Suprapubic skin (tissue), 3 donors: ENCODE results near the gene PNP.

Experiments
- POLR2A ChIP-seq, 2 donors: fragments of 450-650 bp; IDR thresholded peaks; one replicate each; pipeline ENCODE4 v1.6.1; 2017; ENCODE audit warnings: antibody characterized with exemption in 2 of 2, mild to moderate bottlenecking in 2 of 2, moderate library complexity in 2 of 2
- TF ChIP-seq, protein P1 (sequence below), 2 donors: fragments of 200-600 bp in 1 of 2; fragments of 450-650 bp in 1 of 2; sonication (generic) in 1 of 2; IDR thresholded peaks; one replicate each; pipeline ENCODE4 v1.5.1; 2016 to 2019; ENCODE audit warnings: antibody characterized with exemption in 2 of 2, mild to moderate bottlenecking in 1 of 2, moderate library complexity in 1 of 2

DNA sequence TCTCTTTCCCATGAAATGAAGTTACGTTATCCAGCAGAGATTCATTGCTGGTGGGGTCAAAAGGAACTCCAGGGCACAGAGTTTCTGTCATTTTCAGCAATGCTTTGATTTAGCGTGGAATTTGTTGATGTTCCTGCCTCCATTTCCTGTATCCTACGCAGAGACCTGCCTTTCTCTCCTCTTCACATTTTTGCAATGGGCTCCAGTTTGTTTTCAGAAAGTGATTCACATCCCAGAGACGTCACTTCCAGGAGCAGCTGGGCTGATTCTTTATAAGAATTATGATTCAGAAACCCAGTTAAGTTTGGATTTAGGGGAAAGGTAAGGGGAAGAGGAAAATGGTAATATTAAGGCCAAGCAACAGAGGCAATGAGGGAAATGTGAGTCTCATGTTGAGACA lies 47.7 kb downstream of the PNP start:
- TF ChIP-seq, protein P1, sequence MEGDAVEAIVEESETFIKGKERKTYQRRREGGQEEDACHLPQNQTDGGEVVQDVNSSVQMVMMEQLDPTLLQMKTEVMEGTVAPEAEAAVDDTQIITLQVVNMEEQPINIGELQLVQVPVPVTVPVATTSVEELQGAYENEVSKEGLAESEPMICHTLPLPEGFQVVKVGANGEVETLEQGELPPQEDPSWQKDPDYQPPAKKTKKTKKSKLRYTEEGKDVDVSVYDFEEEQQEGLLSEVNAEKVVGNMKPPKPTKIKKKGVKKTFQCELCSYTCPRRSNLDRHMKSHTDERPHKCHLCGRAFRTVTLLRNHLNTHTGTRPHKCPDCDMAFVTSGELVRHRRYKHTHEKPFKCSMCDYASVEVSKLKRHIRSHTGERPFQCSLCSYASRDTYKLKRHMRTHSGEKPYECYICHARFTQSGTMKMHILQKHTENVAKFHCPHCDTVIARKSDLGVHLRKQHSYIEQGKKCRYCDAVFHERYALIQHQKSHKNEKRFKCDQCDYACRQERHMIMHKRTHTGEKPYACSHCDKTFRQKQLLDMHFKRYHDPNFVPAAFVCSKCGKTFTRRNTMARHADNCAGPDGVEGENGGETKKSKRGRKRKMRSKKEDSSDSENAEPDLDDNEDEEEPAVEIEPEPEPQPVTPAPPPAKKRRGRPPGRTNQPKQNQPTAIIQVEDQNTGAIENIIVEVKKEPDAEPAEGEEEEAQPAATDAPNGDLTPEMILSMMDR (IDR thresholded peaks at IDR 0.05): no peak
- TF ChIP-seq POLR2A (IDR thresholded peaks at IDR 0.05): no peak
